NCI-H2171 treated with DMSO at 0.1 percent for 48 hours (cell line): ENCODE data around the gene HLA-B.
"Not testable (repeated sequence)": the region's sequence is repeated elsewhere in the genome, so short reads cannot be mapped to it uniquely, and the experiment has no call there.

Experiments
- DNase-seq: peaks from one replicate; lab custom pipeline; 2025; lab: John Stamatoyannopoulos, UW

The HLA-B gene

DNA sequence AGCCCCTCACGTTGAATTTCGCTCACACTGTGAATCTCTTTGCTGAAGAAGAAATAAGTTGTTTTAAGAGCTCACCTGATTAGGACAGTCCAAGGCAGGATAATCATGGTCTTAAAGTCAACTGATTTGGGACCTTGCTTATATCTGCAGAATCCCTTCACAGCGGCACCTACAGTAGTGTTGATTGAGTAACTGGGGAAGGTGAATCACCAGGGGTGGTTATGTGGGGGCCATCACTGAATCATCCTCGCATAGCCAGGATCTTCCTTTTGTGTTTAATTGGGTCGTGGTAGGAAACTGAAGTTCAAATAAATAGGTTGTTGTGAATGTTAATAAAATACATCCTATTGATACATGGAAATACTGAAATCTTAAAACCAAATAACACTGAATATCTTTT is 26.2 kb upstream of the HLA-B start:
- no peak for DNase-seq

DNA sequence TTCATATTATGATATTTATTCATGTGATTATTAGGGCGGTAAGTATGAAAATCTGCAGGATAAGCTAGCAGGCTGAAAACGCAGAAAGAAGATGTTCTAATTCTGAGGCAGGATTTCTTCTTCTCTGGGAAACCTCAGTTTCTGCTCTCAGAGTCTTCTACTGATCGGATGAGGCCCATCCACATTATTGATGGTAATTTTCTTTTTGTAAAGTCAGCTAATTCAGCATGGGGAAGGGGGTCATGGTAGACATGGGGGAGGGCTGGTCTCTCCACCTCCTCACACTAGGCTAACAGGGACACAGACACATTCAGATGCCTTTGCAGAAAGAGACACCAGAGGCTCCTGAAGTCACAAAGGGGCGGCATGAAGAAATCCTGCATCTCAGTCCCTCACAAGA is 24.7 kb upstream of the HLA-B start:
- DNase-seq = no peak

DNA sequence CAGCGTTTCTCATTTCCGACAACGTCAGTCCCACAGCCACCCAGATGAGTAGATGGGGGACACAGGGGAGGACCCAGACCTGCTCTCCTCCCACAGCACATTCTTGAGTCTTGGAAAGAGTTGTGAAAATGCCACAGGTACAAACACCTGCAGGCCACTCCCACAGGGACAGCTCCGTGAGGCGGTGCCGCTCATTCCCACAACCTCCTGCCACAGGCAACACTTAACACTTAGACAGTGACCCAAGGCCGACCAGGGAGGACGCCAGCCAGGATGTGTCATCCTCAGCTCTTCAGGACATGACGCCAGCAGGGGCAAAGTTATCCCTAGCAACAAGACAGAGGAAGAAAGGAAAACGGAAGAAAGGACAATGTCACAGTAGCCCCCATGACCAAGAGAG is 22.9 kb upstream of the HLA-B start:
- DNase-seq = no peak

DNA sequence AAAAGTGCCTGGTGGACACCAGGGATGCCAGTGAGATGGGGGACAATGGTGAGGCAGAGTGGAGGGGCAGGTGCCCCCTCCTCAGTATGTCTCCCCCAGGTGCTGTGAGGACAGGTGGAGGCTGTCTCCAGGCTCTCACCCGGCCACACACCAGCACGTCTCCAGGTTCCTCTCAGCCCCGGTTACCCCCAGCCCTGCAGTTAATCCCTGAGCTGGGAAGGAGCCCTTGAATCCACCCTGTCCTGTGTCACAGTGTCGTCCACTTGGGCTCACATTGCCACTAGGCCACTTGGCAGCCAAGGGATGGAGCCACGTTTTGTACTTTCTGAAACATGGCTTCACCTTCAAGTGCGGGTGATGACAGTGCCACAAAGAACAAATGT is 21.7 kb upstream of the HLA-B start:
- DNase-seq = no peak

DNA sequence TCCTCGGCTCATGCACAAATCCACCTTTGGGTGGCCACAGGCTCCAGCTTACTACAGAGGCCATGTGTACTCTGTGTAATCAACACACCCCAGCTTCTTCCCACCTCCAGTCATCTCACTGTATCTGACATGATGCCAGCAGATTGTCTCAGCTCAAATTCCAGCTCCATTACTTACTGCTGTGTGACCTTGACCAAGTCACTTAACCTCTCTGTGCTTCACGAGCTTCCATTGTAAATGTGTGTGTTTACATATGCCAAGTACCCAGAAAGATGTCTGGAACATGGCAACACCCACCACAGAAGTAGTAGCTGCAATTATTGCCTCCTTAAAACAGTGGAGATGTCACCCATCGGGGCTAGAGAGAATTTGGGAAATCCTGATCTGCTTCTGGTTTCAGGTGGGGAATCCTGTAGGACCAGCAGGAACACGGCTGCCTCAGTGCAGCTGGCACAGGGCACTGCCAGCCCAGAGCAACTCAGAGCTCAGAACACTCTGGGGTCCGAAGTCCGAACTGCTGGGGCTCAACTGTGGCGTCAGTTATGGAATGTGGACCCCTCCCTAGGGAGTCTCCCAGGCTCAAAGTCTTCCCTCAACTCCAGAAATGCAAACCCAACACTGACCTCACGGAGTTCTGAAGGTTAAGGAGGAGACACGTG is 21.2 kb upstream of the HLA-B start:
- DNase-seq = no peak

DNA sequence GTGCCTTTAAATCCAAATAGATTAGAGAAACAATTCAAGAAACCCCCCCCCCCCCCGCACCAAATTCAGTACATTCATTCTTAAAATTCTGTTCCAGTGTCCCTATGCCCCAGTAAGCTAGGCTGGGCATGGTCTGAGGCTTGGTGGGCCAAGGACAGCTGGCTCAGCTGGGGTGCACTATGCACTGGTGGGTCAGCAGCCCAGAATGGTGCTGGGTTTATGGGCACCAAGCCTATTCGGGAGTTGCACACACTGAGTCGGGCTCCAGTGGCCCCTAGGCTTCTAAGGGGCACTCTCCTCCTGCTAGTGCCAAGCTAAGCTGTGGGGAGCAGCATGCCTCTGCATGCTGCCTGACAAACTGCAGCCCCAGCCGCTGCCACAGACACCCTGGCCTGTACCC is 20.1 kb upstream of the HLA-B start:
- DNase-seq = no peak

DNA sequence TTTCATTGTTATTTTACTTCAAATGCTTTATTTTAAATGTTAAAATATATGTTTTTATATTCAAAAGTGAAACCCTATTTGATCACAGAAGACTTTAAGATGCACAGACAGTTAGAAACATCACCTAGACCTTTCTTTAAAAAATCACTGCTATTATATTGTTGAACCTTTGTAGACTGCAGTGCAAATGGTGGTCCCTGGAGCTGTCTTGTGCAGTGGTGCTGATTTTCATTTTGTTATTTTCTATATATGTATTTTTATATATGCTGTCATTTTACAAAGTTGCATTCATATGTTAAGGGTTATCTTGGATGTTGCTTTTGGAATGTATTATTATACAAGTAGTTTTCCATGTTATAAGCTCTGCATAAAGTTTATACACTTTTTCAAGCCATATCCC is 18.7 kb upstream of the HLA-B start:
- no peak for DNase-seq

DNA sequence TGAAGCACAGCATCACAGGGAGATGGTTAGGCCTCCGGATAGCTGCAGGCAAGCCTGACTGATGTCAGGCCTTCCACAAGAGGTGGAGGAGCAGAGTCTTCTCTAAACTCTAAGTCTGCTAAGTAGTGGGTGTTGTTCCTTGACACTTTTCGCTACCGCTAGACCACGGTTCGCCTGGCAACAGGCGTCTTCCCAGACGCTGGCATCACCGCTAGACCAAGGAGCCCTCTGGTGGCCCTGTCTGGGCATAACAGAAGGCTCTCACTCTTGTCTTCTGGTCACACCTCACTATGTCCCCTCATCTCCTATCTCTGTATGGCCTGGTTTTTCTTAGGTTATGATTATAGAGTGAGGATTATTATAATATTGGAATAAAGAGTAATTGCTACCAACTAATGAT is 17.1 kb upstream of the HLA-B start:
- not testable (repeated sequence) for DNase-seq

DNA sequence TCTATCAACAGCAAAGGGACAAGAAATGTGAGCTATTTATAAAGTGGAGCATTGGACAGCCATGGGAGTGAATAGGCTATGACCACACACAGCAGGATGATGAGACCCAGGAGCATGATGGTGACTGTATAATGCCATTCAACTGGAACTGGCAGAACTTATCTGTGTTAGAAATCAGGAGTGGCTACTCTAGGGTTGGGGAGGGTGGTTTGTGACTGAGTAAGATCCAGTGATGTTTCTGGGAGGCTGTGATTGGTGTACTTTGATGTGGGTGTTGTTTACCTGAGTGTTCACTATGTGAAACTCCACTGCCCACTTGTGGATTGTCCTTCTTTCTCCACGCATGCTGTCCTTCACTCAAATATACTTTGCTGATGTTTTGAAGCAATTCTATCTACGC is 11.5 kb upstream of the HLA-B start:
- no peak for DNase-seq

DNA sequence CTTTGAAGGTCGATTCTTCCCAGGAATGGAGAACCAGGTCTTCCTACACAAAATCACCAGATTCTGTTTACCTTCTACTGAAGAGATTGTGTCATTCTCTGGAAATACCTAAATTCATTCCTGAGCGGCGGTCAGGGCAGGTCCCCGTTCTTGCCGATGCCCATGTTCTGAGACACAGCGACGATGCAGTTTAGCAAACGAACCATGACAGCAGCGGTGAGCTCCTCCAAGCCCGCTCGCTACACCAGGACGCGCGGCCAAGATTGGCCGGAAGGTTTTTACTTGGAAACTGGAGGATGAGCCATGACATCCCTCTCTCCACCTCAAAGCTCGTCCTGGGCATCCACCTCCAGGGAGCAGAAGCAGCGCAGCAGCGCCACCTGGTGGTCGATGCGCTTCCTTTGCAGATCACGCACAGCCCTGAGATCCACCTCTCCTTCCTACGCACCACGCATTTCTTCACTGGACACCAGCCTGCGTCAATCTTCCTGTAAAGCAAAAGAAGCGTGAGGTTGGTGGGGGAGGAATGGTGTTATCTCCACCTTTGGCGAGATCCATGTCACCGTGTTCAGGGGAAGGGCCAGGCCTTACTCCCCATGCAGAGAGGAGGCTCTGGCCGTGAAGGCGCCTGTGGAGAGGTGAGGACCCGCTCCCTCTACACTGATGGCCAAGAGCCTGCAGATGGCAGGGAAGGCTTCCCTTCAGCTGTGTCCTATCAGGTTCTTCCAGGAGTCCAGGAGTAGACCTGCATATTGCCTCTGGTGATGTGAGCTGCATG is 9.9 kb upstream of the HLA-B start:
- DNase-seq = peak; percentile 67

DNA sequence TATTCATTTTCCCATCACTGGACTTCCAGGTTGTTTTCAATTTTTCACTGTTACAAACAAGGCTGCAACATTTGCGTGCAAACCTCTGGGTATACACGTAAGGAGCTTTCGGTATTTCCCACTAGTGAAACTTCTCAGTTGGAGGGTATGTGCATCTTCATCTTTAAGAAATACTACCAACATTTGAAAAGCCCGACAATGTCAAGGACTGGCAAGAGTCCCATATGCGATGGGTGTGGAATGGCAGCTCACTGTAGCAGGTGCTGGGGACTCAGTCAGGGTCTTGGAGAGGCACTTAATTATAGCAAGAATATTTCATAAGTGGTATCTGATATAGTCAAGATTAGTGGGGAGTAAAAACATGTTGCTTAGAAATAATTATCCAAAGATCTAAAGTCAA is 8.9 kb upstream of the HLA-B start:
- no peak for DNase-seq

DNA sequence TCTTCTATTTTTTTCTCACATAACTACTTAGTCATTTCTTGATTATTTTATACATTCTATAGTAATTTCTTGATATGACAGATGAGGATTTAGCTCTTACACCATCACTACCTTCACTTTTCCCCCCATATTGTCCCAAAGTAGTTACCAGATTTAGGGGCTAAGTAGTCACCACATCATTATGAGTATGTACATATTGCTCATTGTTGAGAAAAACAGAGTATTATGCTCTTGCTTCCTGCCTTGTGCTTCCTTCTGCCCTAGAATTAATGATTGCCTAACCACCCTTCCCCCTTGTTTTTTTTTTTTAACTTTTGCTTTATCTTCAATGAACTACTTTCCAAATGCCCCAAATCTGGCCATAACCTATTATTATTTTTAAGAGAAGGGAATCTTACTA is 6.8 kb upstream of the HLA-B start:
- no peak for DNase-seq

DNA sequence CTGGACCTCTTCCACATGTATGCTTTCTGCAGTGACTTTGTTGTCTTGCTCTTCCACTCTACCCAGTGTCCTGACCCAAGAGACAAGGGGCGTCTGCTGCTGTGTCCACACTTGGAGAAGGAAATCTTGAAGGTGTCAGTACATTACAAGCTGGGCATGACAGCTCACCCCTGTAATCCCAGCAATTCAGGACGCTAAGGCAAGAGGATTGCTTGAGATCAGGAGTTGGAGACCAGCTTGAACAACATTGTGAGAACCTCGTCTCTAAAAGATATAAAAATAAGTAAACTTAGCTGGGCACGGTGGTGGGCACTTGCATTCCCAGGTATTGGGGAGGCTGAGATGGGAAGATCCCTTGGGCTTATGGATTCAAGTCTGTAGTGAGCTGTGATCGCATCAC is 5.8 kb upstream of the HLA-B start:
- no peak for DNase-seq

DNA sequence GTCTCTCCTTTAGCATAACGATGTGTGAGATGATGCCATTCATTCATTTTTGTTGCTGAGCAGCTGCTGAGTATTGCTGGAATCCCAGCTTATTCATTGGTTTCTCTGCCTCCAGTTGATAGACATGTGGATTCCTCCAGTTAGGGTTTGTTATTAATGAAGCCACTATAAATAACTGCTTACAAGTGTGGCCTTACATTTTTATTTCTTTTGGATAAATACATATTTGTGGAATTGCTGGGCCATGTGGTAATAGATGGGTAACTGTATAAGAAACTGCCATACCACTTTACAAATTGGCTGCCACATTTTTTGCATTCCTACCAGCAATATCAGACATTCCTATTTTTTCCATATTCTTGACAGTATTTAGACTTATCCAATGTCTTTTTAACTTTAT is 2.6 kb upstream of the HLA-B start:
- DNase-seq = no peak

DNA sequence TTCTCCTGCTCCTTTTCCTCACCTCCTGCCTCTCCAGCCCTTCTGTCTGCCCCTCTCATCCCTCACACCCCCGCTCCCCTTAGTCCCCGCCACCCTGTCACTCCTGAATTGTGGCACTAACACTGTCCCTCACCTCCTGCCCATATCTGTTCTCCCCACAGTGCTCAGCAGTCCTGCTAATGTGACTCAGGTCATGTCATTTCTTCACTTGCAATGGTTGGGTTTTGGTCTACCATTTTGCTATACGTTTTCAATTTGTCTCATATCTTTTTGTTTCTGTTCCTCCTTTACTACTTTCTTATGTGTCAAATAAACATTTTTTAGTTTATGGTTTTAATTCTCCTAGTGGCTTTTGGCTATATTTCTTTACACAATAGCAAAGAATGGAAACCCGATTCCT is 1.3 kb upstream of the HLA-B start:
- no peak for DNase-seq

DNA sequence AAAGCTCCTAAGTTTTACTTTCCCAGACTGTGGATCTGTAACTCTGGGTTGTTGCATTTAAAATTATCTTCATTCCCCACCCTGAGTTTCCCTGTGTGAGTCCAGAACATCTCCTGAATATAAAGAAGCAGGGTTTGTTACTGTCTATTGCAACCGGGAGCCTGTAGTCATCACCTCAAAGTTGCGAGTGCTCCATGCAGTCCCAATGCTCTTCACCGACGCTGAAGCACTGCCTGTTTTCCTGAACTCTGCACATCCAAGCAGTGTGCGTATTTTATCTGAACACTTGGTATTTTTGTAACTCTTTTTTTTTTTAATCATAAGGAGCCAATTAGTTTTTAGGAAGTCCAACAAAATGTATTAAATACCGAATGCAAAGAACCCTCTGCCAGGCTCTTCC is 907 bp upstream of the HLA-B start:
- DNase-seq = no peak

DNA sequence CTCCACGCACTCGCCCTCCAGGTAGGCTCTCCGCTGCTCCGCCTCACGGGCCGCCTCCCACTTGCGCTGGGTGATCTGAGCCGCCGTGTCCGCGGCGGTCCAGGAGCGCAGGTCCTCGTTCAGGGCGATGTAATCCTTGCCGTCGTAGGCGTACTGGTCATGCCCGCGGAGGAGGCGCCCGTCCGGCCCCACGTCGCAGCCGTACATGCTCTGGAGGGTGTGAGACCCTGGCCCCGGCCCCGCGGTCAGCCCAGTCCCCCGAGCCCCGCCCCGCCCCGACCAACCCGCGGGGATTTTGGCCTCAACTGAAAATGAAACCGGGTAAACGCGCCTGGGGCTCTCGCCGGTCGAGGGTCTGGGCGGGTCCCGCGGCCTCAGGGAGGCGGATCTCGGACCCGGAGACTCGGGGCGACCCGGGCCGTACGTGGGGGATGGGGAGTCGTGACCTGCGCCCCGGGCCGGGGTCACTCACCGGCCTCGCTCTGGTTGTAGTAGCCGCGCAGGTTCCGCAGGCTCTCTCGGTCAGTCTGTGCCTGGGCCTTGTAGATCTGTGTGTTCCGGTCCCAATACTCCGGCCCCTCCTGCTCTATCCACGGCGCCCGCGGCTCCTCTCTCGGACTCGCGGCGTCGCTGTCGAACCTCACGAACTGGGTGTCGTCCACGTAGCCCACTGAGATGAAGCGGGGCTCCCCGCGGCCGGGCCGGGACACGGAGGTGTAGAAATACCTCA is 598 bp downstream of the HLA-B start:
- no peak for DNase-seq

DNA sequence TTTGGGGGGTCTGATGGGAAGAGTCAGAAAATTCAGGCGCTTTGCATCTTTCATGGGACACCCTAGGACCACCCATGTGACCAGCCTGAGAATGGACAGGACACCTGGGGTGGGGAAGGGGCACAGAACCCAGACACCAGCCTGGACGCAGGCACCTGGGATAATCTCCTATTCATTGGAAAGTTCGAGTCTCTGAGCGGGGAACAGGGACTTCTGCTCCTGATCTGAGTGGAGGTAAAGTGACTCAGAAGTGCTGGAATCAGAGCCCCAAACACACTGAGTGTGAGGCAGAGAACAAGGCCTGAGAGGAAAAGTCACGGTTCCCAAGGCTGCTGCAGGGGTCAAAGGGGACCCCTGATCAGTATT is 1.4 kb downstream of the HLA-B start:
- no peak for DNase-seq

DNA sequence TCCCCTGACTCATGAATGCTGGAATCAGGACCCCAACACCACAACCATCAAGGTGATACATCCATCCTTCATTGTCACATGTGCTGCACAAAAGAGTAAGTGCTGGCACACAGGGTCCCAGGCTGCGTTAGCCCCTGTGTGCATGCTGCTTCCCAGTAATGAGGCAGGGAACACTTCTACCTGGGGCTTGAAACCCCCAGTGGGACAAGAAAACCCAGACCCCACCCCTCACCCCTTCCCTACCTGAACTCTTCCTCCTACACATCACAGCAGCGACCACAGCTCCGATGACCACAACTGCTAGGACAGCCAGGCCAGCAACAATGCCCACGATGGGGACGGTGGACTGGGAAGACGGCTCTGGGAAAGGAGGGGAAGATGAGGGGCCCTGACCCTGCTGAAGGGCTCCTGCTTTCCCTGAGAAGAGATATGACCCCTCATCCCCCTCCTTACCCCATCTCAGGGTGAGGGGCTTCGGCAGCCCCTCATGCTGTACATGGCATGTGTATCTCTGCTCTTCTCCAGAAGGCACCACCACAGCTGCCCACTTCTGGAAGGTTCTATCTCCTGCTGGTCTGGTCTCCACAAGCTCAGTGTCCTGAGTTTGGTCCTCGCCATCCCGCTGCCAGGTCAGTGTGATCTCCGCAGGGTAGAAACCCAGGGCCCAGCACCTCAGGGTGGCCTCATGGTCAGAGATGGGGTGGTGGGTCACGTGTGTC is 2.0 kb downstream of the HLA-B start:
- DNase-seq = no peak

DNA sequence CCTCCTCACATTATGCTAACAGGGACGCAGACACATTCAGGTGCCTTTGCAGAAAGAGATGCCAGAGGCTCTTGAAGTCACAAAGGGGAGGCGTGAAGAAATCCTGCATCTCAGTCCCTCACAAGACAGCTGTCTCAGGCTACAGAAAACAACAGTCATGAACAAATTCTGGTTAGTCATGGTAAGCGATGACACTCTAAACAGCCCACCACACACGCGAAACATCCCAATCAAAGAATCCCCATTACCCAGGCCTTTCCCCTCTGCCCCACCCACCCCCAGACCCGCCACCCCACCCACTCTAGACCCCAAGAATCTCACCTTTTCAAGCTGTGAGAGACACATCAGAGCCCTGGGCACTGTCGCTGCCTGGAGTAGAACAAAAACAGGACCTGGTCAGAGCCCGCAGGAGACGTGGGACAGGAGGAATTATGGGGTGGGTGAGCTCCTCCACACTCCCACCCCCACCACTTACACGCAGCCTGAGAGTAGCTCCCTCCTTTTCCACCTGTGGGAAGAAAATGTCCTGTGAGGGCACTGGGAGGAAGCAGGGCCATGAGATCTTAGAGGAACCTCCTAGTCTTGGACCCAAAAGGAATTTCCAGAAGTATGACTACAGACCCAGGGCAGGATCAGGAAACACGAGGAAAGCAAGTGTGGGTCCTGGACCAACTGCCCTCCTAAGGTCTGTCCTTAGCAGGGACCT is 2.7 kb downstream of the HLA-B start:
- no peak for DNase-seq

DNA sequence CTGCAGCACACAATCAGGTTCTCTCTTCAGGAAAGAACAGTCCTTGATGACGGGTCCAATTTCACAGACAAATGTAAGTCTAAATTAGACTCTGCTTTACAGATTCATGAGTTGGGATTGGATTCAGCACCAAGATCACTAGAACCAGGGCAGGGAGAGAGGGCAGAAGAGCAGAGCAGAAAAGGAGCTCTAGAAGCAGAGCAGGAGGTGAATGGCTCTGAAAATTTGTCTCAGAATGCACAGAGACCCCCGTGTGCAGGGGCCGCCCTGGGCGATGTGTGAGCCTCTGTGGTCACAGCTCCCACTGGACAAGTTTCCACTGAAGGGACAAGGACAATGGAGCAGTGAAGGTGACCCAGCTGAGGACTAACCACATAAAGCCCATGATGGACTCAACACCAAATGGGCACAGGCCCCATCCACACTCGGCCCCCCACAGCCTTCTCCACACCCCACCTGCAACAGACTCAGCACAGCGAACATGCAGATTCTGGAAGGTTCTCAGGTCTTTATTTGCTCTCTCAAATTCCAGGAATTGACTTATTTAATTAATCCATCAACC is 3.5 kb downstream of the HLA-B start:
- DNase-seq = no peak
